ENCODE measurements around the gene SHMT2. TPM values are rescaled to one million over a fixed set of nuclear protein-coding genes. Genes with fewer than 3 reads are reported as not detected.
A peak's percentile ranks its signal among the peaks of the same experiment; 100 is the strongest.

SHMT2 gene
- total and polyA plus RNA-seq, 2 of the 4 experiments (the other 2 are of a cell fraction): 266 to 364 TPM

- dilution Hi-C loops (cut with HindIII; ENCODE audit: low sequenced_read_pairs, unreplicated experiment): no loop called here
- CTCF ChIA-PET: no interaction called here
- Histone ChIP-seq H3K36me3 (ENCODE audit: control insufficient read depth, insufficient read depth, low read length) (peaks cover 96% of the 10 kb centered on the region), H3K4me1 (ENCODE audit: control insufficient read depth, insufficient read depth, low read length) (no peaks in the 10 kb centered on the region), H3K27ac (ENCODE audit: insufficient read depth, low read length) (no peak overlapping the region), H3K56ac (ENCODE audit: extremely low read depth, insufficient read depth, low read length) (no peak overlapping the region), H3K18ac (ENCODE audit: low read depth, low read length) (no peak overlapping the region), H4K20me1 (ENCODE audit: insufficient read depth, low read length) (peaks cover 8% of the 10 kb centered on the region), H3K4ac (ENCODE audit: low read depth, low read length) (no peak overlapping the region), H2BK120ac (ENCODE audit: low read depth, low read length) (no peak overlapping the region), H3K9me1 (ENCODE audit: insufficient read depth, low read length) (no peaks in the 10 kb centered on the region), H3K23ac (ENCODE audit: low read depth, low read length) (no peak overlapping the region), H3K14ac (replicated peaks; ENCODE audit: low read depth, low read length) (no peak overlapping the region), H2AK5ac (ENCODE audit: low read depth, low read length) (no peak overlapping the region), H2BK15ac (ENCODE audit: low read depth, low read length) (no peak overlapping the region), H2BK20ac (ENCODE audit: low read depth, low read length) (no peak overlapping the region), H3K4me3 (ENCODE audit: insufficient read depth, low read depth, low read length) (no peak overlapping the region), H4K8ac (ENCODE audit: low read depth in 2 of 2, low read length in 2 of 2) (no peak overlapping the region), H2BK5ac (ENCODE audit: low read depth, low read length, poor library complexity, severe bottlenecking) (no peak overlapping the region), H4K91ac (ENCODE audit: insufficient read depth, low read depth, low read length) (no peak overlapping the region), H3K4me2 (ENCODE audit: low read depth, low read length) (no peak overlapping the region), H2AK9ac (replicated peaks; ENCODE audit: low read depth, low read length, poor library complexity) (peak overlapping the region; percentile 65), H3K9me3 (ENCODE audit: control insufficient read depth, insufficient read depth, low read length) (no peaks in the 10 kb centered on the region), H3K9ac (ENCODE audit: low read depth, low read length) (no peak overlapping the region), H3K27me3 (ENCODE audit: control insufficient read depth, insufficient read depth, low read length) (no peaks in the 10 kb centered on the region), H2AFZ (replicated peaks; ENCODE audit: low read length, poor library complexity) (peak overlapping the region; percentile 43), H3K79me1 (ENCODE audit: low read depth in 1 of 2, low read length in 2 of 2) (peaks cover 4 to 11% of the 10 kb centered on the region in 2 experiments; a peak in 2 of 4 replicates), H4K5ac (ENCODE audit: low read depth, low read length) (no peak overlapping the region)
- WGBS, 2 experiments (ENCODE audit: extremely low coverage in 2 of 2, insufficient read length in 1 of 2): 96% methylated on average over 25 of the region's 28 CpGs; no CpG with 5 or more reads in 1 of the 2 experiments
- POLR2A ChIA-PET (ENCODE audit: unreplicated experiment): no interaction called here
- intact Hi-C loops (cut with micrococcal nuclease): no loop called here
- no peak for DNase-seq
- in situ Hi-C loops (cut with MboI; ENCODE audit: low sequenced_read_pairs): no loop called here
- no TSS peak for BruUV-seq (replicated peaks)
- TF ChIP-seq USF2 (IDR thresholded peaks at IDR 0.05; ENCODE audit: low read depth, low read length) (no peak), CHD1 (IDR thresholded peaks at IDR 0.05; ENCODE audit: low read depth, low read length) (no peak), RFX5 (IDR thresholded peaks at IDR 0.05; ENCODE audit: low read depth, low read length) (no peak), CTCF (conservative IDR thresholded peaks at IDR 0.05; ENCODE audit: low read depth, low read length) (no peak), BHLHE40 (IDR thresholded peaks at IDR 0.05; ENCODE audit: low read depth, low read length) (no peak), MAFK (IDR thresholded peaks at IDR 0.05; ENCODE audit: low read depth, low read length) (no peak), CEBPB (IDR thresholded peaks at IDR 0.05; ENCODE audit: low read depth, low read length) (no peak), SMC3 (IDR thresholded peaks at IDR 0.05; ENCODE audit: low read depth, low read length) (no peak), NFE2L2 (IDR thresholded peaks at IDR 0.05; ENCODE audit: low read depth, low read length) (no peak), FOS (IDR thresholded peaks at IDR 0.05; ENCODE audit: low read depth, low read length) (no peak), RAD21 (IDR thresholded peaks at IDR 0.05; ENCODE audit: low read length) (no peak), RCOR1 (IDR thresholded peaks at IDR 0.05; ENCODE audit: insufficient replicate concordance, low read length) (no peak), ELK1 (IDR thresholded peaks at IDR 0.05; ENCODE audit: borderline replicate concordance, low read depth, low read length) (no peak), POLR2A (IDR thresholded peaks at IDR 0.05; ENCODE audit: low read depth, low read length) (no peak), MAZ (IDR thresholded peaks at IDR 0.05; ENCODE audit: borderline replicate concordance, low read depth, low read length) (no peak), MXI1 (IDR thresholded peaks at IDR 0.05; ENCODE audit: borderline replicate concordance, low read depth, low read length) (no peak)
- ATAC-seq (ENCODE audit: low read depth): no peak
Observed at GRCh38 chr12:57203201-57203600, 26.3 kb upstream of the SHMT2 start.

Data from IMR-90 (cell line).